HG02938 (cell line): ENCODE results near the gene LSM12.

Experiments
- ATAC-seq: cut with Tn5 transposase; IDR thresholded peaks from one replicate; pipeline ENCODE4 v1.9.1; 2021; ENCODE audit warnings: mild to moderate bottlenecking, moderate library complexity; ENCODE audit not compliant: unreplicated experiment

LSM12 gene

GRCh38 chr17:44095647-44096496, 29.4 kb upstream of the LSM12 start:
- ATAC-seq: no peak

- no peak for ATAC-seq
Measured at GRCh38 chr17:44095388-44095646, 28.8 kb upstream of the LSM12 start.

DNA sequence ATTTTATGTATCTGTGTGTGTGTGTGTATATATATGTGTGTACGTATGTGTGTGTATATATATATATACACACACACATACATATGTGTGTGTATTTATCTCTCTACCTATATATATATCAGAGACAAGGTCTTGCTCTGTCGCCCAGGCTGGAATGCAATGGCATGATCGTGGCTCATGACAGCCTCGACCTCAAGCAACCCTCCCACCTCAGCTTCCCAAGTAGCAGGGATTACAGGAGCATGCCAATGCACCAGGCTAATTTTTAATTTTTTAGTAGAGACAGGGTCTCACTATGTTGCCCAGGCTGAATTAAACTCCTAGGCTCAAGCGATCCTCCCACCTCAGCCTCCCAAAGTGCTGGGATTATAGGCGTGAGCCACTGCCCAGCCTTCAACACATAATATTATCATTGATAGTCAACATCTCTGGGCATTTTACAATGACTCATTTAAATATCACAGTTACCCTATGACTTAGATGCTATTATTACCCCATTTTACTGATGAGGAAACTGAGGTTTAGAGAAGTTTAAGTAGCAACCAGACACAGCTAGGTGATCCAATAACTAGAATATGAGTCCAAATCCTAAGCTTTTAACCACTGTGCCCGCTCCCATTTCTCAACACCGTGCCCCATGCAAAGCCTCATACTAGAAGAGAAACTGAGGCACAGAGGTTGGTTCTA, 28.4 kb upstream of the LSM12 start:
- ATAC-seq: no peak

DNA sequence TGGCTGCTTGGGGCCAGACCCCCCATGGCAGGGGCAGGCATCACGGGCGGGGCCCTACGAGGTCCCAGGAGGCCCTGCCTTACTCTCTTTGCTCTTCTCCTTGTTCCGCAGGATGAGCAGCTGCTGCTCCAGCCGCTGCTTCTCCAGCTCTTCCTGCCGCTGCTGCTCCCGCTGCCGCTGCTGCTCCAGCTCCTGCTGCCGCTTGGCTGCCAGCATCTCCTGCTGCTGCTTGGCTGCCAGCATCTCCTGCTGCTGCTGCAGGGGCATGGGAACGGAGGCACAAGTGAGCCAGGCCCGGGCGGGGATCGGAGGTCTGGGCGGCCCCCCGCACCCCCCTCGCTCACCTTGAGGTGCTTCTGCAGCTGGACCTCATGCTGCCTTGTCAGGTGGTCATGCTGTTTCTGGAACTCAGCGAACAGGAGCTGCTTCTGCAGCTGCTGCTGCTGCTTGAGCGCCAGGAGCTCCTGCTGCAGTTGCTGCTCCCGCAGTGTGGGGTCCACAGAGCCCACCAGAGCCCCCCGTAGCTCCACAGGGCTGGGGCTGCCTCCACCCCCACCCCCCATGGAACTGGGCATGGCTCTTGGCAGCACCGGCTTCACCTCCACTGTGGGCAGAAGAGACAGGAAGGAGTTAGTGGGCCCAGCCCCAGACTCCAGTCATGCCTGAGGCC, 26.9 kb upstream of the LSM12 start:
- no peak for ATAC-seq

- ATAC-seq: no peak
Measured at GRCh38 chr17:44092051-44092450, 25.6 kb upstream of the LSM12 start.

DNA sequence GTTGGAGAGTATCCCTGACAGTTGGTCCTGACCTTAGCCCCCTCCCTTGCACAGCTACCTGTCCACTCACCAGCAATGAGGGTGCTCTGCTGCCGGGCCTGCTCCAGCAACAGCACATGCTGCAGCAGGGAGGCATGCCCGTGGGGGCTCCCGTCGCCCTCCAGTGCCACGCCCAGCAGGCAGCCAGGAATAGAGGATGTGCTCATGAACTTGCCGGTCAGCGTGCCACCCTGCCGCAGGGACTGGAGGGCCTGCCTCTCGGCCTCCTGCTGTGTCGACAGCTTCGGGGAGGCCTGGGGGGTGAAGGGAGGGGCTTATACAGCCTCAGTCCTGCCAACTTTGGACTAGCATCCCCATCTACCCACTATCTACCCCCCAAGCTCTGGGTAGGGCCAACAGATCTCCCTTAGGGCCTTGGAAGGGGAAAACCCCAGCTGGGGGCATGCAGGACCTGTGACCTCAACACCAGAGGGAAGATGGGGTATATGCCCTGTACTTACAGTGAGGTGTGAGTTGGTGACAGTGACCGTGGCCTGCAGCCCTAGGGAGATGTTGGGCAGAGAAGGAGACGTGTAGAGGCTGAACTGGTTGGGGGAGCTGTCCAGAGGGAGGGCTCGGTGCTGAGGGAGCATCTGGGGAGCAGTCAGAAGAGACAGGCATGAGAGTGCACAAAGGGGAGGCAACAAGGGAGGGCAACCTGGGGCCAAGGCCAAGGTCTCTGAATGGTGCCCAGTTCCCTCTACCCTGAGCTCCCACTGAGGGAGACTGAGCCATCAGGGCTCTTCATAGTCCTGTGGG, 24.9 kb upstream of the LSM12 start:
- ATAC-seq: no peak

DNA sequence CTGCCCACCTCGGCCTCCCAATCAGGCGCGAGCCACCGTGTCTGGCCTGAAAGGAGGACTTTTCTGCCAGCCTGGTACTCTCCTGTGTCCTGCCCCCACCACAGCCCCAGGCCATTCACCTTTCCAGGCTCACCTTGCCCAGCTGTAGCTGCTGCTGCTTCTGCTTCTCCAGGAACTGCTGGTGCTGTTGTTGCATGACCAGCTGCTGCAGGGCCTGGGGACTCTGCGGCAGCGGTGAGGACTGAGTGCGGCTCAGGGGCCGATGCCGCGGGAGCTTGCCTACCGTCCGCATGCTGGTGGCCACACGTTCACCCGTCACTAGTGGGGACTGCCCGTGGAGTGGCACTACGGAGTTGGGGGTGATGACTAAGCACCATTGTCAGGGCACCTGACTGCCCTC, 21.8 kb upstream of the LSM12 start:
- no peak for ATAC-seq

GRCh38 chr17:44087319-44087718, 20.8 kb upstream of the LSM12 start:
- no peak for ATAC-seq

GRCh38 chr17:44086364-44087311, 20.2 kb upstream of the LSM12 start:
- no peak for ATAC-seq

GRCh38 chr17:44085908-44086307, 19.4 kb upstream of the LSM12 start:
- ATAC-seq: no peak

DNA sequence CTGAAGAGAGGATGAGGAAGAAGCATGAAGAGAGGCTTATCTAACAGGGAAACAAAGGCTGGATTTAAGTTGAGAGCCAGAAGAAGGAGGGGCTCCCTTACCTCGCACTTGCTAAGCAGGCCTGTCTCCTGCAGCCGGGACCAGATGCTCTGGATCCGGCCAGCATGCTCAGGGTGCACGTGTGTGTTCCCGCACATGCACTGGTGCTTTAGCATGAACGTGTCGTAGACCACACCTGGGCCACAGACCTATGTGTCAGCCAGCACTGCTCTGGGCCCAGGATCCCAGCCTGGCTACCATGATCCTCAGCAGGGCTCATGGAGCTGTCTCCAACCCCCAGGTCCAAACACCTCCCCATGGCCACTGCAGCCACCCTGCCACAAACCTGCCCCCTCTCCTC, 18.4 kb upstream of the LSM12 start:
- ATAC-seq: no peak

DNA sequence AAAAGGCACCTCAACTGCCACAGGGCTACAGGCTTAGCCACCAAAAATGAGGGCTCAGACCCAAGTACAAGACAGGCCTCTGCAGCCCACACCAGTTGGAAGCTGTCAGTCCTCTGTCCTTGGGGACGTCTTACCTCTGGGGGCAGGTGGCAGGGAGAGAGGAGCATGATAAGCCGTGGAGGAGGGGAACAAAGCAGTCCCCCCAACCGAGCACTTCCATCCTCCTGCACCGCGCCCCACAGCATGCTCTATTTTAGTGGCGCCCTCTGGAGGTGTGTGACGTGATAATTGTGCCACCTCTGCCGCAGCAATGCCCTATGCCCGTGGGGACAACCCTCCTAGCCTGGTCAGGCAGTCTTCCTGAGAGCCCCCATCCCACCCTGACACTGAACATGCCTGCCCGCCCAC, 17.7 kb upstream of the LSM12 start:
- no peak for ATAC-seq

- ATAC-seq: no peak
Measured at GRCh38 chr17:44083250-44083849, 16.9 kb upstream of the LSM12 start.

- ATAC-seq: no peak
Measured at GRCh38 chr17:44082256-44082927, 15.9 kb upstream of the LSM12 start.

- no peak for ATAC-seq
Measured at GRCh38 chr17:44081681-44082080, 15.2 kb upstream of the LSM12 start.

GRCh38 chr17:44079877-44080821, 13.7 kb upstream of the LSM12 start:
- ATAC-seq: no peak

- ATAC-seq: no peak
Measured at GRCh38 chr17:44078412-44078811, 11.9 kb upstream of the LSM12 start.

DNA sequence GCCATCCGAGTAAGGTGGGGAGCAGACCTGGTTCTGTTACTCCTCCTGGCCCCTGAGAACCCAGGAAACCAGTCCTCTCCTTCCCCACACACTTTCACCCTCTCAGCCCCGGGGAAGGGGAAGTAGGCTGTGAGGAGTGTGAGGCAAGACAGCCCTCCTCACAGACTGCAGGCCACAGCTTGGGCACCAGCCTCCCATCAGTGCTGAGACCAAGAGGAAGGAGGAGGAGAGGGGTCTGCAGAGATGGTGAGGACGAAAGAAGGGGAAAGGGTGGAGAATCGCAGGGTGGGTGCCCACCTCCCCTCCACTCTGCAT, 11.1 kb upstream of the LSM12 start:
- no peak for ATAC-seq
